Measurements from ENCODE around the gene SERPINB8. TPM values are rescaled to one million over a fixed set of nuclear protein-coding genes. Genes with fewer than 3 reads are reported as not detected.

The SERPINB8 gene
- total and polyA plus RNA-seq, 10 donors: 4.6 to 23.4 (median 14.5) TPM

DNA sequence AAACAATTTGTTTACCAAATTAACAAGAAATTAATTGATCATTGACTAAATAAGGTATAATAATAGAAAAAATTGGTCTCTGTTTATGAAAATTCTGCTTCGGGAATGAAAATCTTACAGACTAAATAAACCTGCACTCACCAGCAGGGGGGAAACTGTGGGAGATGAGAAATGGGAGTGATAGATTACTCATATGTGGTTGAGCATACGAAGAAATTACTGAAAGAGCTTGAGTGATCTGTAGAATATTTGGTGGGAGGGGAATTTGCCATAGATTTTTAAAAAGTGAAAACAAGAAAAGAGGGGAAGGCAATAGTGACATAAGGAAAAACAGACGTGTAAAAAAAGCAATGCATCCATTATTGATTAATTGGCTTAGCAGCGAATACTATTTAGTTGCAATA is 18.6 kb upstream of the SERPINB8 start:
- H3K27me3 ChIP-seq (replicated peaks in 1 of 7): peaks cover 0 to 17% (median 0%) of the 10 kb centered on the region in 7 donors
- H3K27ac ChIP-seq: no peak overlapping the region
- intact Hi-C loops (cut with DNase I; ENCODE audit: low total_unique reads): no loop called here
- TF ChIP-seq, protein P1, sequence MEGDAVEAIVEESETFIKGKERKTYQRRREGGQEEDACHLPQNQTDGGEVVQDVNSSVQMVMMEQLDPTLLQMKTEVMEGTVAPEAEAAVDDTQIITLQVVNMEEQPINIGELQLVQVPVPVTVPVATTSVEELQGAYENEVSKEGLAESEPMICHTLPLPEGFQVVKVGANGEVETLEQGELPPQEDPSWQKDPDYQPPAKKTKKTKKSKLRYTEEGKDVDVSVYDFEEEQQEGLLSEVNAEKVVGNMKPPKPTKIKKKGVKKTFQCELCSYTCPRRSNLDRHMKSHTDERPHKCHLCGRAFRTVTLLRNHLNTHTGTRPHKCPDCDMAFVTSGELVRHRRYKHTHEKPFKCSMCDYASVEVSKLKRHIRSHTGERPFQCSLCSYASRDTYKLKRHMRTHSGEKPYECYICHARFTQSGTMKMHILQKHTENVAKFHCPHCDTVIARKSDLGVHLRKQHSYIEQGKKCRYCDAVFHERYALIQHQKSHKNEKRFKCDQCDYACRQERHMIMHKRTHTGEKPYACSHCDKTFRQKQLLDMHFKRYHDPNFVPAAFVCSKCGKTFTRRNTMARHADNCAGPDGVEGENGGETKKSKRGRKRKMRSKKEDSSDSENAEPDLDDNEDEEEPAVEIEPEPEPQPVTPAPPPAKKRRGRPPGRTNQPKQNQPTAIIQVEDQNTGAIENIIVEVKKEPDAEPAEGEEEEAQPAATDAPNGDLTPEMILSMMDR (IDR thresholded peaks at IDR 0.05 in 8 of 11, conservative IDR thresholded peaks at IDR 0.05 in 3 of 11): no peak
- no peak for TF ChIP-seq POLR2A (IDR thresholded peaks at IDR 0.05)
- no peak for TF ChIP-seq POLR2AphosphoS5 (IDR thresholded peaks at IDR 0.05)
- 66 to 76% (median 69%) methylated on average over 4 of the region's 4 CpGs for WGBS, 5 donors
- DNase-seq: no peak
- no peak overlapping the region for H3K4me3 ChIP-seq
- no peaks in the 10 kb centered on the region for H3K9me3 ChIP-seq
- no peaks in the 10 kb centered on the region for H3K36me3 ChIP-seq
- H3K4me1 ChIP-seq: peaks cover 3 to 14% (median 12%) of the 10 kb centered on the region in 6 donors

DNA sequence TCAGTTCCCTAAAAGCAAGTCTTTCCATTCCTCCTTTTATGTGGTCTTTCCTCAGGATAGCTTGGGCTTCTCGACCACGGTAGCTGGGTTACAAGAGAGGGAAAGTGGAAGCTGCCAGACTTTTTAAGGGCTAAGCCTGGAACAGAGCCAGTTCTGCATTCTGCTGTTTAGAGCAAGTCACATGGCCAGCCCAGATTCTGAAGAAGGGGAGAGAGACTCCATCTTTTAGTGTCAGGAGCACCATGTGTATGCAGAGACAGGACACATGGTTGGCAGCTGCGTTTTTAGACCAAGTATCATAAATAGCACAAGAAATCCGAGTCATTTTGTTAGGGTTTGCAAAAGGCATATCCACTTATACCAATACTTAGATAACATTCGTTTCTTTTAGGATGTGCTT is 16.1 kb upstream of the SERPINB8 start:
- 55 to 59% (median 59%) methylated on average over 5 of the region's 5 CpGs for WGBS, 5 donors

DNA sequence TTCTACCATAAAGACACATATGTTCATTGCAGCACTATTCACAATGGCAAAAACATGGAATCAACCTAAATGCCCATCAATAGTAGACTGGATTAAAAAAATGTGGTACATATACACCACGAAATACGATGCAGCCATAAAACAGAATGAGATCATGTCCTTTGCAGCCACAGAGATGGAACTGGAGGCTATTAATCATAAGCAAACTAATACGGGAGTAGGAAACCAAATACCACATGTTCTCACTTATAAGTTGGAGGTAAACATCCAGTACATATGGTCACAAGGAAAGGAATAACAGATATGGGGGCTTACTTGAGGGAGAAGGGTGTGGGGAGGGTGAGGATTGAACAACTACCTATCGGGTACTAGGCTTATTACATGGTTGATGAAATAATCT is 13.1 kb upstream of the SERPINB8 start:
- intact Hi-C loops (cut with DNase I; ENCODE audit: low total_unique reads): no loop called here

More for the DNA sequence above, 16.1 kb upstream of the SERPINB8 start:
- intact Hi-C loops (cut with DNase I; ENCODE audit: low total_unique reads): no loop called here
- peaks cover 0 to 10% (median 8%) of the 10 kb centered on the region in 6 donors for H3K4me1 ChIP-seq
- H3K27ac ChIP-seq: no peak overlapping the region
- no peaks in the 10 kb centered on the region for H3K36me3 ChIP-seq
- H3K27me3 ChIP-seq (replicated peaks in 1 of 7): peaks cover 0 to 6% (median 0%) of the 10 kb centered on the region in 7 donors
- no peak overlapping the region for H3K4me3 ChIP-seq
- TF ChIP-seq, protein P1 (IDR thresholded peaks at IDR 0.05 in 8 of 11, conservative IDR thresholded peaks at IDR 0.05 in 3 of 11): no peak
- no peak for DNase-seq
- no peaks in the 10 kb centered on the region for H3K9me3 ChIP-seq

DNA sequence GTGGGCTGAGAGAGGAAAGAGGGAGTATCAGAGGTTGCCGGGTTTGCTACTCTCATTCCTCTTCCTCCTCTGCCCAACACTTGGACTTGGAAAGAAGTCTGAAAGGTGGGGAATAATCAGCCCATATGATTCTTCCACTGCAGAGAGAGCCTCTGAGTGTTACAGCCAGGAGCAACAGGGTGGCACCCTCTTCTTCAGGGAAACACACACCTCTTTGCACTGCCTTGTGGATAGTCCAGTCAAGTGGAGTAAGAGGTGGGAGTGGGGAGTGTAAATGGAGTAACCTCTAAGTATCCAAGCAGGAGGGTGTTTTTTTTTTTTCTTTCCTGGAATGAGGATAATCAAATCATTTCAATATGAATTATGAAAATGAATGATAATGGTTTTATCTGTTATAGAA is 9.0 kb upstream of the SERPINB8 start:
- H3K4me3 ChIP-seq: no peak overlapping the region
- peaks cover 0 to 1% (median 0%) of the 10 kb centered on the region in 7 donors for H3K27me3 ChIP-seq (replicated peaks in 1 of 7)
- no peak for TF ChIP-seq POLR2A (IDR thresholded peaks at IDR 0.05)
- TF ChIP-seq, protein P1 (IDR thresholded peaks at IDR 0.05 in 8 of 11, conservative IDR thresholded peaks at IDR 0.05 in 3 of 11): no peak
- no peak for TF ChIP-seq POLR2AphosphoS5 (IDR thresholded peaks at IDR 0.05)
- WGBS, 5 donors: 65 to 92% (median 79%) methylated on average over 1 of the region's 1 CpG
- intact Hi-C loops (cut with DNase I; ENCODE audit: low total_unique reads): no loop called here
- H3K27ac ChIP-seq: no peak overlapping the region
- no peaks in the 10 kb centered on the region for H3K9me3 ChIP-seq
- peaks cover 0 to 6% (median 0%) of the 10 kb centered on the region in 6 donors for H3K4me1 ChIP-seq
- DNase-seq: no peak
- H3K36me3 ChIP-seq: no peaks in the 10 kb centered on the region

More for the DNA sequence above, 13.1 kb upstream of the SERPINB8 start:
- Histone ChIP-seq H3K36me3 (no peaks in the 10 kb centered on the region), H3K9me3 (no peaks in the 10 kb centered on the region), H3K27me3 (replicated peaks in 1 of 7) (peaks cover 0 to 6% (median 0%) of the 10 kb centered on the region in 7 donors), H3K4me1 (no peaks in the 10 kb centered on the region), H3K27ac (no peak overlapping the region), H3K4me3 (no peak overlapping the region)
- TF ChIP-seq, protein P1 (IDR thresholded peaks at IDR 0.05 in 8 of 11, conservative IDR thresholded peaks at IDR 0.05 in 3 of 11): no peak
- TF ChIP-seq POLR2A (IDR thresholded peaks at IDR 0.05) (no peak), POLR2AphosphoS5 (IDR thresholded peaks at IDR 0.05) (no peak)
- WGBS, 5 donors: 62 to 71% (median 65%) methylated on average over 4 of the region's 4 CpGs
- no peak for DNase-seq

Measured in spleen (tissue), 11 donors.